SH-SY5Y (cell line): Measurements from ENCODE around the gene ZNF470.

Experiments
- GATA2 ChIP-seq: IDR thresholded peaks from 2 replicates; pipeline ENCODE4 v1.6.1; 2011; ENCODE audit warnings: mild to moderate bottlenecking, low read depth, low read length
- GATA3 ChIP-seq: IDR thresholded peaks from 2 replicates; pipeline ENCODE4 v1.6.1; 2011; ENCODE audit warnings: low read depth, mild to moderate bottlenecking, low read length, moderate library complexity

GRCh38 chr19:56538254-56538760, 29.0 kb upstream of the ZNF470 start:
- no peak for TF ChIP-seq GATA2
- no peak for TF ChIP-seq GATA3
